ENCODE measurements around the gene KLRC2. TPM values are rescaled to one million over a fixed set of nuclear protein-coding genes. Genes with fewer than 3 reads are reported as not detected.
"Not testable (repeated sequence)": the region's sequence is repeated elsewhere in the genome, so short reads cannot be mapped to it uniquely, and the experiment has no call there.

Gene KLRC2
- total RNA-seq: not detected

DNA sequence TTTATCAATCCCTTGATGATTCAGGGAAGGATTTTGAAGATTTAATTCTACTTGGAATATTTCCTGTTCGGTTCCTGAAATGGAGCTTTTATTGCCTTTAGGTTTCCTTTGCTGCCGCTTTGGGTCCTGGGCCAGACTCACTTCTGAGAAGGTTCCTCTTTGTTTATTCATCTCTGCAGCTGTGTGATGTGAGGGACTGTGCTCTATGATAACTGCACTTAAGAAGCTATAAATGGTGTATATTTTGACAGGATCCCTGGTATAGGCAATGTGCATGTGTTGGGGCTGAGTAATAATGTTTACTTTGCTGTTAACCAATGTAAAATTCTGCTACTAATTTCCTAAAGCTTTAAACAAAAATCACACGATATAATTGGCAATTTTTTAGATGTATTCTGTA lies at the start of gene KLRC2:
TSS of gene KLRC2 (minus strand) at position 195 of the 400 bp plus-strand sequence. CDS start at position 171, 24 bp downstream.
- DNase-seq: not testable (repeated sequence)

GRCh38 chr12:10481901-10482300 lies 46.1 kb upstream of the KLRC2 start:
- not testable (repeated sequence) for DNase-seq

DNA sequence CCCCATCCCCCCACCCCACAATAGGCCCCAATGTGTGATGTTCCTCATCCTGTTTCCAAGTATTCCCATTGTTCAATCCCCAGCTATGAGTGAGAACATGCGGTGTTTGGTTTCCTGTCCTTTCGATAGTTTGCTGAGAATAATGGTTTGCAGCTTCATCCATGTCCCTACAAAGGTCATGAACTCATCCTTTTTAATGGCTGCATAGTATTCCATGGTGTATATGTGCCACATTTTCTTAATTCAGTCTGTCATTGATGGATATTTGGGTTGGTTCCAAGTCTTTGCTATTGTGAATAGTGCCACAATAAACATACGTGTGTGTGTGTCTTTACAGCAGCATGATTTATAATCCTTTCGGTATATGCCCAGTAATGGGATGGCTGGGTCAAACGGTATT lies 37.0 kb upstream of the KLRC2 start:
- DNase-seq: not testable (repeated sequence)

GRCh38 chr12:10469701-10470100 lies 33.9 kb upstream of the KLRC2 start:
- no peak for DNase-seq

DNA sequence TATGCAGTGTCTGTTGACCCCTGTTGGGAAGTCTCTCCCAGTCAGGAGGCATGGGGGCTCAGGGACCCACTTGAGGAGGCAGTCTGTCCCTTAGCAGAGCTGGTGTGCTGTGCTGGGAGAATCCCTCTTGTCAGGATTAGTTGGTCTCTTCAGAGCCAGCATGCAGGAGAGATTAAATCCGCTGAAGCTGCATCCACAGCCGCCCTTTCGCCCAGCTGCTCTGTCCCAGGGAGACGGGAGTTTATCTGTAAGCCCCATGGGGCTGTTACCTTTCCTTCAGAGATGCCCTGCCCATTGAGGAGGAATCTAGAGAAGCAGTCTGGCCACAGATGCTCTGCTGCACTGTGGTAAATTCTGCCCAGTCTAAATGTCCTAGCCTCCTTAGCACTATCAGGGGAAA lies 30.5 kb upstream of the KLRC2 start:
- no peak for DNase-seq

DNA sequence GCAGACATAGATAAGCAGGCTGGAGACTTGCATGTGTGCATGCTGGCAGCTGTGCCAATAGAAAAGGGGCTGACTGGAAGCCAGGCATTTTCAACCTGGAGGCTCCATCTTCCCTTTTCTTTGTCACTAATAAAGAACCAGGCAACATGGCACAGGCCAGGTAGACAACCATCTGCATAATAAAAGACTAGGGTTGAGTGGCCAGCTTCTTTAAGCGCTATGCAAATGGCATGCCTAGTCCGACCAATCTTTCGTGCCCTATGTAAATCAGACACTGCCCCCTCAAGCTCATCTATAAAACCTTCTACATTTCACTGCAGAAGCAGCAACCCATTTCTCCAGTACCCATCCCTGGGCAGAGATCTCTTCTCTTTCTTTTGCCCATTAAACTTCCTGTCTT lies 21.9 kb upstream of the KLRC2 start:
- DNase-seq: no peak

DNA sequence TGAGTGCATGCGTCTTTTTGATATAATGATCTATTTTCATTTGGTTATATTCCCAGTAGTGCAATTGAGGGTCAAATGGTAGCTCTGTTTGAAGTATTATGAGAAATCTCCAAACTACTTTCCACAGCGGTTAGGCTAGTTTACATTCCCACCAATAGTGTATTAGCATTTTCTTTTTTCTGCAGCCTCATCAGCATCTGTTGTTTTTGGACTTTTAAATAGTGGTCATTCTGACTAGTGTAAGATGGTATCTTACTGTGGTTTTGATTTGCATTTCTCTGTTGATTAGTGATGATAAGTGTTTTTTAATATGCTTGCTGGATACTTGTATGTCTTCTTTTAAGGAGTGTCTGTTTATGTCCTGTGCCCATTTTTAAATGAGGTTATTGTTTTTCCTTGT lies 21.0 kb upstream of the KLRC2 start:
- no peak for DNase-seq

DNA sequence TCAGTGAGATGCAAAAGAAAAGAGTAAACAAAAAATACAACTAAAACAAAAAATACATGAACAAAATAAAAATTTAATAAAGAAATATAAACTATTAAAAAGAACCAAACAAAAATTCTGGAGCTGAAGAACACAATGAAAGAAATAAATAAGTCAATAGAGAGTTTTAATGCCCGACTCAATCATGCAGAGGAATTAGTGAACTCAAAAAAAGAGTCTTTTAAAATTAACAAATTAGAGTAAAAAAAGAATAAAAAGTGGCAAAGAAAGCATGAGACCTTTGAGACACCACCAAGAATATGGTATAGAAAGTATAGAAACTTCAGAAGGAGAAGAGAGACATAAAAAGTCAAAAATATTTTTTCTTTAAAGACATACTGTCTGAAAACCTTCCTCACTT lies 20.0 kb upstream of the KLRC2 start:
- no peak for DNase-seq

DNA sequence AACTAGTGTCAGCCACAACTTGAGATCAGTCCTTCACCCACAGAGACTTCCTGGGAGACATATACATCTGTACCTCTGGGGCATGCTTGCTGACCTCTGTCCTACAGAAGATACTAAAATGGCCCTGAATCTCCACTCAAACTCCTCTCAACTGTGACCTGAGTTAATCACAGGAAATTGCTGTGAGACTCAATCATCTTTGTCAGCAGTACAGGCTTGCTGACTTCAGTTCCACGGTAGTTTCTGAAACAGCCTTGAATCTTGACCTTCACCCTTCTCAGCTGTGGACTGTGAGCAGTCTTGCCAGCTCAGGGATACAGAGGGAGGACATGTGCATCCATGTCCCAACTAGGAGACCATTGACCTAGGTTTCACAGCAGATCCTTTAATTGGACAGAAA lies 18.7 kb upstream of the KLRC2 start:
- no peak for DNase-seq

DNA sequence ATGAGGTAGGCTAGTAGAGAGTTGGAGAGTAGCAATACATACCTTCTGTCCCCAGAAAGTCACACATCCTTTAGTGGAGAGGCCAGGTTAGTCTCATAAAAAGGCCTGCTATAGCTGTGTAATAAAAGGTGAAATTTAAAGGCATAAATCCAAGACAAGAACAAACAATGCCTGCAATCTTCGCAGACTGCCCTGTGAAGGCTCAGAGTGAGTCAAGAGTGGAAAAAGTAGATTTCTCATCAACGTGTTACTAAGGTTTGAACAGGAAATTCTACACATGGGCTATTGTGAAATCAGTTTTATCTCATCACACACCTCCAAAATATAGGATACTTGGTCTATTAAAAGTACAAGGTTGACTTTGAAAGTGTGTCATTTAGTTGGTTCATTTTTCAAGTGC lies 17.3 kb upstream of the KLRC2 start, which contains the start of gene KLRC1:
TSS of gene KLRC1 (minus strand) at position 222 of the 400 bp plus-strand sequence. CDS start 2,221 bp downstream, outside the sequence.
- DNase-seq: no peak

DNA sequence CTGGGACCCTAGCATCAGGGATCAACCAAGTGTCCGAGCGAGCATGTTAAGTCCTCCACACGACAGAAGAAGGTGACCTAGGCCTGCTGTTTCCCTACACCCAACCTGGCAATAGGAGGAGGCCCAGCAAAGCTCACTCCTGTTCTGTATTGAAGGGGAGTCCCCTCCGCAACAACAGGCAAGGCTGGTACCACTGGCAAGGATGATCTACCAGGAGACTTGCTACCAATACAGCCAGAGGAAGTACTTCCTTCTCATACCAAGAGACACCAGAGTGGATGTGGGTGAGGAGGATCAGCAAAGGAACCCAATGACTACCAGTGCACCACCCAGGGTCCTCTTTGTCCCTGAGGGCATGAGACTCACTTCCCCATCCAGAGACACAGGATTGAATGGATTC lies 12.4 kb upstream of the KLRC2 start:
- no peak for DNase-seq

- DNase-seq: not testable (repeated sequence)
Observed at GRCh38 chr12:10446052-10446451, 10.2 kb upstream of the KLRC2 start.

GRCh38 chr12:10441144-10441543 lies 5.3 kb upstream of the KLRC2 start:
- DNase-seq: not testable (repeated sequence)

- not testable (repeated sequence) for DNase-seq
Observed at GRCh38 chr12:10439608-10440274, 3.9 kb upstream of the KLRC2 start.

GRCh38 chr12:10437601-10438000 lies 1.8 kb upstream of the KLRC2 start:
- not testable (repeated sequence) for DNase-seq

GRCh38 chr12:10430623-10431022 lies 5.2 kb downstream of the KLRC2 start:
- not testable (repeated sequence) for DNase-seq

DNA sequence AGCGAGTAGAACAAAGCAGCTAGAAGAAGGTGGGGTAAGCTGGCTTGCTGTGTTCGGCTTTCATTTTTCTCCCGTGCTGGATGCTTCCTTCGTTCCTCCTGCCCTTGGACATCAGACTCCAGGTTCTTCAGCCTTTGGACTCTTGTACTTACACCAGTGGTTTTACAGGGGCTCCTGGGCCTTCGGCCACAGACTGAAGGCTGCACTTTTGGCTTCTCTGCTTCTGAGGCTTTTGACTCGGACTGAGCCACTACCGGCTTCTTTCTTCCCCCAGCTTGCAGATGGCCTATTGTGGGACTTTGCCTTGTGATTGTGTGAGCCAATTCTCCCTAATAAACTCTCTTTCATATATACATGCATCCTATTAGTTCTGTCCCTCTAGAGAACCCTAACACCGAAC lies 9.9 kb downstream of the KLRC2 start:
- DNase-seq: not testable (repeated sequence)

DNA sequence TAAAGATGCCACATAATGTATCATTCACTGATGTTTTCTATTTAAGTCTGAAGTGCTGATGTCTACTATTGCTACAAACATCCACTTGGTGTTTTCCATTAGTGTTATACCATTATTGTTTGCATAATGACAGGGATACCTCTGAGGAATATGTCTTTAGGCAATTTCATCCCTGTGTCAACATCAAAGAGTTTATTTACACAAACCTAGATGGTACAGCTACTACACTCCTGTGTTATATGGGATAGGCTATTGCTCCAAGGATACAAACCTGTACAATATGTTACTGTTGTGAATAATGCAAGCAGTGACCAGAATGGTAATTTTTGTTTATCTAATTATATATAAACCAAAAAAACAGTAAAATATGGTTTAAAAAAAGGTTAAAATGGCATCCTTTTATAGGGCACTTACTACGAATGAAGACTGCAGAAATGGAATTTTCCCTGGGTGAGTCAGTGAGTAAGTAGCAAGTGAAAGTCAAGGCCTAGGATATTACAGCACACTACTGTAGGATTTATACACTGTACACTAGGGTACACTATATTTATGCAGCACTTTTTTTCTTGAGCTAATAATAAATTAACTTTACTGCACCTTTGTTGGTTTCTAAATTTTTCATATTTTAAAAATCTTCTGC lies 11.4 kb downstream of the KLRC2 start:
- DNase-seq: not testable (repeated sequence)

DNA sequence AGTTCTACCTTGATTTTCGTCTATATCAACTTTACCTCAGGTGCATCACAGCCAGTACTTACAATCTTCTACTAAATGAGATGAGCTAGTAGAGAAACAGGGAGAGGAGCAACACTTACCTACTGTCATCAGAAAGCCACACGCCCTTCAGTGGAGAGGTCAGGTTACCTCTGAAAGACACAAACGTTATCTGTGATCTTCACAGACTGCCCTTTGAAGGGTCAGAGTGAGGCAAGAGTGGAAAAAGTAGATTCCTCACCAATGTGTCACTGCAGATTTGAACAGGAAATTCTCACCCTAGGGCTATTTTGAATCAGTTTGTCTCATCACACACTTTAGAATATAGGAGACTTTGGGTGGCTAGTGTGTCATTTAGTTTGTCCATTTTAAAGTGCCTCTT lies 13.7 kb downstream of the KLRC2 start:
- DNase-seq: not testable (repeated sequence)

DNA sequence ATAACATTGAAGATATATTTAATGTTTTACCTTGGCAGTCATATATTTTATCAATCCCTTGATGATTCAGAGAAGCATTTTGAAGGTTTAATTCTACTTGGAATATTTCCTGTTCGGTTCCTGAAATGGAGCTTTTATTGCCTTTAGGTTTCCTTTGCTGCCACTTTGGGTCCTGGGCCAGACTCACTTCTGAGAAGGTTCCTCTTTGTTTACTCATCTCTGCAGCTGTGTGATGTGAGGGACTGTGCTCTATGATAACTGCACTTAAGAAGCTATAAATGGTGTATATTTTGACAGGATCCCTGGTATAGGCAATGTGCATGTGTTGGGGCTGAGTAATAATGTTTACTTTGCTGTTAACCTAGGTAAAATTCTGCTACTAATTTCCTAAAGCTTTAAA lies 15.5 kb downstream of the KLRC2 start, which contains the start of gene KLRC3:
TSS of gene KLRC3 (minus strand) at position 262 of the 400 bp plus-strand sequence. CDS start at position 217, 45 bp downstream.
- DNase-seq: not testable (repeated sequence)

- no peak for DNase-seq
Observed at GRCh38 chr12:10409392-10409791, 26.4 kb downstream of the KLRC2 start, which contains the start of gene KLRC4. Gene KLRC4, minus strand, starts transcription at chr12:10409757. Its CDS starts 182 bp downstream, at chr12:10409575.

DNA sequence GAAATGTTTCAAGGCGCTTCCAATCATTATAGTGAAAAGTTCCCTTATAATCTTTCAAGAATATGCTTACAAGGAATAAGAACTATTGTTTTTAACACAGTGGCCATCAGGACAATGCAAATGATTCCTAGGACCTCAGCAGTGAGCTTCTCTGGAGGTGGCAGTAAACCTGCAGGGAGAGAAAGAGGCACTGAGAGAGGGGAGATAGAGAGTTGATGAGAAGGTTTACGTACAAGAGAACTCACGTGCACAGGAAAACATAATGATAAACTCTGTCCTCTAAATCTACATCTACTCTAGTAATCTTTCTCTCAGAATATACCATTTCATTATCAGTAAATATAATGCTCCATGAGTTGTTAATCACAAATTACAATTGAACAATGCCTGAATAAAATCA lies 27.0 kb downstream of the KLRC2 start:
- no peak for DNase-seq

- DNase-seq: no peak
Observed at GRCh38 chr12:10406725-10407124, 29.1 kb downstream of the KLRC2 start.

DNA sequence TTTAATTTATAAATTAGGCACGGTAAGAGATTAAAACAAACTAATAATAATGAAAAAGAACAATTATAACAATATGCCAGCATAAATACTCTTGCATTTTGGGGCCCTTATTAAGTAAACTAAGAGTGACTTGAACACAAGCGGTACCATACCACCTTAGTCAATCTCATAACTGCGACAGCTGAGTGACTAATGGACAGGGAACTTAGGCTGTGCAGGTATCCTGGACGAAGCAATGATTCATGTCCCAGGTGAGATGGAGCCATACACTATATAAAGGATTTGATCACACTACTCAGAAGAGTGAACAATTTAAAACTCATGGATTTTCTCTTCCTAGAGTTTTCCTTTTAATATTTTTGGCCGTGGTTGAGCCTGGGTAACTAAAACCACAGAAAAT lies 30.5 kb downstream of the KLRC2 start:
- no peak for DNase-seq

Data from tongue (tissue), 2 donors.